ENCODE measurements around the gene OAS1.

Gene OAS1

GRCh38 chr12:112906712-112907414, at the start of gene OAS1:
OAS1 (plus strand) TSS chr12:112906962; CDS start chr12:112907040, 78 bp downstream.
- H3K9me3 ChIP-seq (ENCODE audit: low read length) = no peaks in the 10 kb centered on the region
- H3K4me3 ChIP-seq (ENCODE audit: low read depth in 1 of 2, low read length in 2 of 2) = peak within 1 kb of the TSS; percentile 22 to 69
- no peaks in the 10 kb centered on the region for H3K27me3 ChIP-seq (ENCODE audit: control insufficient read depth in 1 of 2, insufficient read depth in 2 of 2, low read length in 2 of 2)
- no peaks in the 10 kb centered on the region for H3K36me3 ChIP-seq (ENCODE audit: insufficient read depth, low read length)
- H3K9ac ChIP-seq (ENCODE audit: low read length) = peak within 1 kb of the TSS; percentile 32
- peaks cover 17% of the 10 kb centered on the region for H3K4me1 ChIP-seq (ENCODE audit: insufficient read depth, low read length)
- H3K27ac ChIP-seq (ENCODE audit: low read depth, low read length) = no peak within 1 kb of the TSS

- Histone ChIP-seq H3K4me1 (ENCODE audit: insufficient read depth, low read length) (no peaks in the 10 kb centered on the region), H3K27ac (ENCODE audit: low read depth, low read length) (no peak overlapping the region), H3K4me3 (ENCODE audit: low read depth in 1 of 2, low read length in 2 of 2) (no peak overlapping the region), H3K27me3 (ENCODE audit: control insufficient read depth in 1 of 2, insufficient read depth in 2 of 2, low read length in 2 of 2) (peaks cover 0 to 9% of the 10 kb centered on the region in 2 donors), H3K9me3 (ENCODE audit: low read length) (no peaks in the 10 kb centered on the region), H3K36me3 (ENCODE audit: insufficient read depth, low read length) (no peaks in the 10 kb centered on the region), H3K9ac (ENCODE audit: low read length) (no peak overlapping the region)
These were observed 47.5 kb upstream of the OAS1 start for GRCh38 chr12:112859291-112859690.

GRCh38 chr12:112860181-112860580, 46.6 kb upstream of the OAS1 start:
- no peak overlapping the region for H3K27ac ChIP-seq (ENCODE audit: low read depth, low read length)
- peaks cover 0 to 9% of the 10 kb centered on the region in 2 donors for H3K27me3 ChIP-seq (ENCODE audit: control insufficient read depth in 1 of 2, insufficient read depth in 2 of 2, low read length in 2 of 2)
- no peaks in the 10 kb centered on the region for H3K36me3 ChIP-seq (ENCODE audit: insufficient read depth, low read length)
- no peak overlapping the region for H3K4me3 ChIP-seq (ENCODE audit: low read depth in 1 of 2, low read length in 2 of 2)
- no peaks in the 10 kb centered on the region for H3K4me1 ChIP-seq (ENCODE audit: insufficient read depth, low read length)
- no peaks in the 10 kb centered on the region for H3K9me3 ChIP-seq (ENCODE audit: low read length)
- H3K9ac ChIP-seq (ENCODE audit: low read length) = no peak overlapping the region

- no peaks in the 10 kb centered on the region for H3K9me3 ChIP-seq (ENCODE audit: low read length)
- H3K4me3 ChIP-seq (ENCODE audit: low read depth in 1 of 2, low read length in 2 of 2) = no peak overlapping the region
- no peak overlapping the region for H3K27ac ChIP-seq (ENCODE audit: low read depth, low read length)
- H3K9ac ChIP-seq (ENCODE audit: low read length) = no peak overlapping the region
- peaks cover 0 to 9% of the 10 kb centered on the region in 2 donors for H3K27me3 ChIP-seq (ENCODE audit: control insufficient read depth in 1 of 2, insufficient read depth in 2 of 2, low read length in 2 of 2)
- H3K36me3 ChIP-seq (ENCODE audit: insufficient read depth, low read length) = no peaks in the 10 kb centered on the region
- H3K4me1 ChIP-seq (ENCODE audit: insufficient read depth, low read length) = no peaks in the 10 kb centered on the region
These were observed 45.5 kb upstream of the OAS1 start for GRCh38 chr12:112861284-112861683.

- H3K36me3 ChIP-seq (ENCODE audit: insufficient read depth, low read length) = no peaks in the 10 kb centered on the region
- no peaks in the 10 kb centered on the region for H3K9me3 ChIP-seq (ENCODE audit: low read length)
- no peak overlapping the region for H3K4me3 ChIP-seq (ENCODE audit: low read depth in 1 of 2, low read length in 2 of 2)
- no peak overlapping the region for H3K27ac ChIP-seq (ENCODE audit: low read depth, low read length)
- H3K27me3 ChIP-seq (ENCODE audit: control insufficient read depth in 1 of 2, insufficient read depth in 2 of 2, low read length in 2 of 2) = peaks cover 0 to 9% of the 10 kb centered on the region in 2 donors
- no peak overlapping the region for H3K9ac ChIP-seq (ENCODE audit: low read length)
- no peaks in the 10 kb centered on the region for H3K4me1 ChIP-seq (ENCODE audit: insufficient read depth, low read length)
These were observed 44.0 kb upstream of the OAS1 start for GRCh38 chr12:112862636-112863290.

- no peaks in the 10 kb centered on the region for H3K36me3 ChIP-seq (ENCODE audit: insufficient read depth, low read length)
- no peaks in the 10 kb centered on the region for H3K27me3 ChIP-seq (ENCODE audit: control insufficient read depth in 1 of 2, insufficient read depth in 2 of 2, low read length in 2 of 2)
- no peaks in the 10 kb centered on the region for H3K4me1 ChIP-seq (ENCODE audit: insufficient read depth, low read length)
- H3K9ac ChIP-seq (ENCODE audit: low read length) = no peak overlapping the region
- no peaks in the 10 kb centered on the region for H3K9me3 ChIP-seq (ENCODE audit: low read length)
- H3K4me3 ChIP-seq (ENCODE audit: low read depth in 1 of 2, low read length in 2 of 2) = no peak overlapping the region
- no peak overlapping the region for H3K27ac ChIP-seq (ENCODE audit: low read depth, low read length)
These were observed 38.2 kb upstream of the OAS1 start for GRCh38 chr12:112868459-112869041.

GRCh38 chr12:112869091-112869490, 37.7 kb upstream of the OAS1 start:
- peaks cover 0 to 1% of the 10 kb centered on the region in 2 donors for H3K27me3 ChIP-seq (ENCODE audit: control insufficient read depth in 1 of 2, insufficient read depth in 2 of 2, low read length in 2 of 2)
- H3K4me3 ChIP-seq (ENCODE audit: low read depth in 1 of 2, low read length in 2 of 2) = no peak overlapping the region
- no peaks in the 10 kb centered on the region for H3K36me3 ChIP-seq (ENCODE audit: insufficient read depth, low read length)
- H3K9ac ChIP-seq (ENCODE audit: low read length) = no peak overlapping the region
- H3K27ac ChIP-seq (ENCODE audit: low read depth, low read length) = no peak overlapping the region
- no peaks in the 10 kb centered on the region for H3K9me3 ChIP-seq (ENCODE audit: low read length)
- no peaks in the 10 kb centered on the region for H3K4me1 ChIP-seq (ENCODE audit: insufficient read depth, low read length)

- Histone ChIP-seq H3K4me3 (ENCODE audit: low read depth in 1 of 2, low read length in 2 of 2) (no peak overlapping the region), H3K27me3 (ENCODE audit: control insufficient read depth in 1 of 2, insufficient read depth in 2 of 2, low read length in 2 of 2) (peaks cover 0 to 6% of the 10 kb centered on the region in 2 donors), H3K9ac (ENCODE audit: low read length) (no peak overlapping the region), H3K4me1 (ENCODE audit: insufficient read depth, low read length) (no peaks in the 10 kb centered on the region), H3K27ac (ENCODE audit: low read depth, low read length) (no peak overlapping the region), H3K9me3 (ENCODE audit: low read length) (no peaks in the 10 kb centered on the region), H3K36me3 (ENCODE audit: insufficient read depth, low read length) (no peaks in the 10 kb centered on the region)
These were observed 37.0 kb upstream of the OAS1 start for GRCh38 chr12:112869778-112870177.

- Histone ChIP-seq H3K9me3 (ENCODE audit: low read length) (no peaks in the 10 kb centered on the region), H3K4me3 (ENCODE audit: low read depth in 1 of 2, low read length in 2 of 2) (no peak overlapping the region), H3K27ac (ENCODE audit: low read depth, low read length) (no peak overlapping the region), H3K27me3 (ENCODE audit: control insufficient read depth in 1 of 2, insufficient read depth in 2 of 2, low read length in 2 of 2) (peaks cover 2 to 12% of the 10 kb centered on the region in 2 donors), H3K9ac (ENCODE audit: low read length) (no peak overlapping the region), H3K36me3 (ENCODE audit: insufficient read depth, low read length) (no peaks in the 10 kb centered on the region), H3K4me1 (ENCODE audit: insufficient read depth, low read length) (no peaks in the 10 kb centered on the region)
These were observed 36.3 kb upstream of the OAS1 start for GRCh38 chr12:112870267-112870980.

GRCh38 chr12:112875608-112876007, 31.2 kb upstream of the OAS1 start:
- Histone ChIP-seq H3K9me3 (ENCODE audit: low read length) (no peaks in the 10 kb centered on the region), H3K9ac (ENCODE audit: low read length) (no peak overlapping the region), H3K36me3 (ENCODE audit: insufficient read depth, low read length) (no peaks in the 10 kb centered on the region), H3K4me1 (ENCODE audit: insufficient read depth, low read length) (no peaks in the 10 kb centered on the region), H3K4me3 (ENCODE audit: low read depth in 1 of 2, low read length in 2 of 2) (no peak overlapping the region), H3K27me3 (ENCODE audit: control insufficient read depth in 1 of 2, insufficient read depth in 2 of 2, low read length in 2 of 2) (peaks cover 10 to 24% of the 10 kb centered on the region in 2 donors), H3K27ac (ENCODE audit: low read depth, low read length) (no peak overlapping the region)

- Histone ChIP-seq H3K4me1 (ENCODE audit: insufficient read depth, low read length) (no peaks in the 10 kb centered on the region), H3K9ac (ENCODE audit: low read length) (no peak overlapping the region), H3K9me3 (ENCODE audit: low read length) (no peaks in the 10 kb centered on the region), H3K36me3 (ENCODE audit: insufficient read depth, low read length) (no peaks in the 10 kb centered on the region), H3K4me3 (ENCODE audit: low read depth in 1 of 2, low read length in 2 of 2) (no peak overlapping the region), H3K27ac (ENCODE audit: low read depth, low read length) (no peak overlapping the region), H3K27me3 (ENCODE audit: control insufficient read depth in 1 of 2, insufficient read depth in 2 of 2, low read length in 2 of 2) (peaks cover 10 to 24% of the 10 kb centered on the region in 2 donors)
These were observed 30.3 kb upstream of the OAS1 start for GRCh38 chr12:112876506-112876905.

Measured in muscle layer of colon (tissue), 2 donors.